ENCODE measurements around the gene NANS. TPM values are rescaled to one million over a fixed set of nuclear protein-coding genes. Genes with fewer than 3 reads are reported as not detected.
"Not testable (repeated sequence)": the region's sequence is repeated elsewhere in the genome, so short reads cannot be mapped to it uniquely, and the experiment has no call there.

NANS gene
- total RNA-seq, 3 donors from 2014 or later = 119 to 342 (median 206) TPM

DNA sequence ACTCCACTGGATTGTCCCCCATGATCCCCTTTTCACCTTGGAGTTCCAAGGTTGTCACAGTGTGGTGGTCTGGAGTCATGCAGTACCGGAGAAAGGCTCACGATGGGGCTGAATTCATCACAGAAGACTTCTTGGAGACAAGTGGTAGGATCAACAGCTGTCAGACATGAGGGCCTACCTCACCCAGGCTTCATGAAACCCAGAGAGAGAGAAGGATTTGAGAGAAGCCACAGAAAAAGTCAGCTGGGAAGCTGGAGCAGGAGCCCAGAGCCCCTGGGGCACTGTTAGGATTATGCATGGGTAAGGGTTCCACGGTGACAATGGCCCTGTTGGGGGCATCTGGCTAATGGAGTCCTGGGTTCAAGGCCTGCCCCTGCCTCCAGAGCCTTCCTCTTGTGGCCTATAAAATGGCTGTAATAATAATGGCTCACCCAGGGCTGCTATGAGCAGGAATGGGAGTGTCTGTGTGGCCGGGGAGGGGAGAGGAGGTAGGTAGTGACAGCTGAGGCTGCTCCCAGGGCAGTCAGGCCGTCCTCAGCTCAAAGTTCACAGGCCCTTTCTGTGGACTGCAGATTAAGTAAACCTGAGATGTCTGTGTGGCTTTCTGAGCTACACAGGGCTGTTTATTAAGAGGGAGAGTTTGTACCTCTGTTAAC, 61.6 kb downstream of the NANS start:
- Histone ChIP-seq H3K4me3 (peak overlapping the region; percentile 61), H3K9me3 (no peaks in the 10 kb centered on the region), H3K4me1 (ENCODE audit: low read depth) (peaks cover 26% of the 10 kb centered on the region), H3K36me3 (ENCODE audit: low read depth) (peaks cover 6% of the 10 kb centered on the region)
- TF ChIP-seq, protein P1, sequence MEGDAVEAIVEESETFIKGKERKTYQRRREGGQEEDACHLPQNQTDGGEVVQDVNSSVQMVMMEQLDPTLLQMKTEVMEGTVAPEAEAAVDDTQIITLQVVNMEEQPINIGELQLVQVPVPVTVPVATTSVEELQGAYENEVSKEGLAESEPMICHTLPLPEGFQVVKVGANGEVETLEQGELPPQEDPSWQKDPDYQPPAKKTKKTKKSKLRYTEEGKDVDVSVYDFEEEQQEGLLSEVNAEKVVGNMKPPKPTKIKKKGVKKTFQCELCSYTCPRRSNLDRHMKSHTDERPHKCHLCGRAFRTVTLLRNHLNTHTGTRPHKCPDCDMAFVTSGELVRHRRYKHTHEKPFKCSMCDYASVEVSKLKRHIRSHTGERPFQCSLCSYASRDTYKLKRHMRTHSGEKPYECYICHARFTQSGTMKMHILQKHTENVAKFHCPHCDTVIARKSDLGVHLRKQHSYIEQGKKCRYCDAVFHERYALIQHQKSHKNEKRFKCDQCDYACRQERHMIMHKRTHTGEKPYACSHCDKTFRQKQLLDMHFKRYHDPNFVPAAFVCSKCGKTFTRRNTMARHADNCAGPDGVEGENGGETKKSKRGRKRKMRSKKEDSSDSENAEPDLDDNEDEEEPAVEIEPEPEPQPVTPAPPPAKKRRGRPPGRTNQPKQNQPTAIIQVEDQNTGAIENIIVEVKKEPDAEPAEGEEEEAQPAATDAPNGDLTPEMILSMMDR (IDR thresholded peaks at IDR 0.05) = no peak
- peak; percentile 78 to 85 (median 82) for DNase-seq
- ATAC-seq = peak; percentile 84
- intact Hi-C loops (cut with DNase I, micrococcal nuclease) = no loop called here

- peak; percentile 90 to 92 (median 91) for DNase-seq
- intact Hi-C loops (cut with DNase I, micrococcal nuclease) = no loop called here
Observed at GRCh38 chr9:98118640-98119601, 62.4 kb downstream of the NANS start, which contains the start of gene TRIM14. TRIM14 (minus strand) TSS chr9:98119222; CDS start chr9:98119188, 34 bp downstream.

DNA sequence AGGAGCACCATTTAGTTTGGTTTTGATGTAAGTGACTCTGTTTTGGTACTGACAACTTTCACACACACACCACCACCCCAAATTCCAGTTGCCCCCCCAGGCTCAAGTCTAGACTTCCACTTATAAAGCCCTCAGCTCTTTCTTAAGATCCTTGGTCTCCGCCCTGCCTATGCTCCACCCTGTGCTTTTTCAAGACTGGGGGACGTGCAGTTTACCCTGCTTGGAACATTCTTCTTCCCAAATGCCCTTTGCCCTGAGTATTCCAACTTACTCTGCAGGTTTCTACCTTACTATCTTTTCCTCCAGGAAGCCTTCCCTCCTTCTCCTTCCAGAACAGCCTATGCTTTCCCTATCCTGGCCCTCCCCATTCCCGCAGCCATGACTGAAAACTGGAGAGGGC, 63.9 kb downstream of the NANS start:
- Histone ChIP-seq H3K9me3 (no peaks in the 10 kb centered on the region), H3K36me3 (ENCODE audit: low read depth) (peaks cover 6% of the 10 kb centered on the region), H3K4me1 (ENCODE audit: low read depth) (peaks cover 26% of the 10 kb centered on the region), H3K4me3 (no peak overlapping the region)
- DNase-seq = peak in 2 of 3 donors; percentile 53 to 69
- intact Hi-C loops (cut with DNase I, micrococcal nuclease) = no loop called here
- TF ChIP-seq, protein P1 (IDR thresholded peaks at IDR 0.05) = no peak
- ATAC-seq = peak; percentile 64

More at GRCh38 chr9:98118640-98119601, 62.4 kb downstream of the NANS start, which contains the start of gene TRIM14:
- TF ChIP-seq, protein P1 (IDR thresholded peaks at IDR 0.05) = no peak
- H3K36me3 ChIP-seq (ENCODE audit: low read depth) = peaks cover 6% of the 10 kb centered on the region
- ATAC-seq = peak; percentile 77
- H3K9me3 ChIP-seq = no peaks in the 10 kb centered on the region
- H3K4me1 ChIP-seq (ENCODE audit: low read depth) = peaks cover 26% of the 10 kb centered on the region
- peak within 1 kb of the TSS; percentile 61 for H3K4me3 ChIP-seq

- H3K36me3 ChIP-seq (ENCODE audit: low read depth) = peaks cover 6% of the 10 kb centered on the region
- peak in 1 of 3 donors; percentile 82 for DNase-seq
Observed at GRCh38 chr9:98121058-98121457, 64.5 kb downstream of the NANS start.

DNA sequence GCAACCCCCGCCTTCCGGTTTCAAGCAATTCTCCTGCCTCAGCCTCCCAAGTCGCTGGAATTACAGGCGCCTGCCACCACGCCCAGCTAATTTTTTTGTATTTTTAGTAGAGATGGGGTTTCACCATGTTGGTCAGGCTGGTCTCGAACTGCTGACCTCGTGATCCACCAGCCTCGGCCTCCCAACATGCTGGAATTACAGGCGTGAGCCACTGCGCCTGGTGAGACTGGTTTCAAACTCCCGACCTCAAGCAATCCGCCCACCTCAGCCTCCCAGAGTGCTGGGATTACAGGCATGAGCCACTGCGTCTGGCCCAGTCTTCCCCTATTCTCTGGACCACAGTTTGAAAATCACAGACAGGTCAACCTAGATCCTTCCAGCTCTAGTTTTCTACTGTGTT, 67.6 kb downstream of the NANS start:
- peaks cover 14% of the 10 kb centered on the region for H3K4me1 ChIP-seq (ENCODE audit: low read depth)
- H3K9me3 ChIP-seq; DNase-seq; H3K36me3 ChIP-seq (ENCODE audit: low read depth); H3K4me3 ChIP-seq; intact Hi-C loops (cut with DNase I, micrococcal nuclease); ATAC-seq: not testable (repeated sequence)

More at GRCh38 chr9:98121058-98121457, 64.5 kb downstream of the NANS start:
- intact Hi-C loops (cut with DNase I, micrococcal nuclease) = no loop called here
- Histone ChIP-seq H3K4me1 (ENCODE audit: low read depth) (peaks cover 26% of the 10 kb centered on the region), H3K4me3 (no peak overlapping the region), H3K9me3 (no peaks in the 10 kb centered on the region)
- TF ChIP-seq, protein P1 (IDR thresholded peaks at IDR 0.05) = peak; percentile 9
- peak; percentile 61 for ATAC-seq
